Measurements from ENCODE around the gene FLRT2.

The FLRT2 gene

DNA sequence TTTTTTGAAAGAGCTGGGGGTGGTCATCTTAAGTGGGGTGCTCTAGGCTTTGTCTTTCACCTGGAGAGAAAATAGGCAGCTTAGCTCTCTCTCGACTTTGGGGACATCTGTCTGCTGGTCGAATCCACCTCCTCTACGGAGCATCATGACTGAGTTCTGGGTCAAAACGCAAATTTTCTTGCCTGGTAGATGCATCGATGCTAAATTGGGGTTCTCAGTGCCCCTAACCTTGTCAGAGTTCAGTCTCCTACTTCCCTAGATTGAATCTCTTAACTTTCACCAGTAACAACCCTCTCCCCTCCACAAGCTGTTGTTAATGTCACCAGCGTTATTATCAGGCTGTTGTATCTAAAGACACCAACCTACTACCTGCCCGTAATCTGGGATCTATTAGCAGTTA, 682 bp downstream of the FLRT2 start:
- no peak for DNase-seq (ENCODE audit: low read depth)

DNA sequence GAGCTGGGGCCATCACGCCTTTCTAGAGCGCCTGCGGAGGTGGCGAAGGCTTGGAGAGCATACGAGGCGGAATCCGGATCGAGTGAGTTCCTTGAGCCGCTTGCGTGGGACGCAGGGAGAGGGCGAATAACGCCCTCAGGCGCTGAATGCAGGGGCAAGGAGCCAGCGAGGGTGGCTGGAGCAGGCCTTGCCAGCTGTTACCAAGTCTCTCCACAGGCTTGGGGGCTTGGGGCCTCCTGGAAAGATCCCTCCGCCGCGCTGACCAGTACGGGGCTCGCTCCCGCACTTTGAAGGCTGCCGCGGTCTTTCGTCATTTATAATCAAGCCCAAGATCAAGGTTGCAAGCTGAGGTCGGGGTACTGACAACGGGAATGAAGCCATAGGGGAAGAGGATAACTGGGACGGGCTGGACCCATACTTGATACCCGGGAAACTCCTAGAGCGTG, 1.2 kb downstream of the FLRT2 start:
- DNase-seq (ENCODE audit: low read depth), result peak; percentile 53

DNA sequence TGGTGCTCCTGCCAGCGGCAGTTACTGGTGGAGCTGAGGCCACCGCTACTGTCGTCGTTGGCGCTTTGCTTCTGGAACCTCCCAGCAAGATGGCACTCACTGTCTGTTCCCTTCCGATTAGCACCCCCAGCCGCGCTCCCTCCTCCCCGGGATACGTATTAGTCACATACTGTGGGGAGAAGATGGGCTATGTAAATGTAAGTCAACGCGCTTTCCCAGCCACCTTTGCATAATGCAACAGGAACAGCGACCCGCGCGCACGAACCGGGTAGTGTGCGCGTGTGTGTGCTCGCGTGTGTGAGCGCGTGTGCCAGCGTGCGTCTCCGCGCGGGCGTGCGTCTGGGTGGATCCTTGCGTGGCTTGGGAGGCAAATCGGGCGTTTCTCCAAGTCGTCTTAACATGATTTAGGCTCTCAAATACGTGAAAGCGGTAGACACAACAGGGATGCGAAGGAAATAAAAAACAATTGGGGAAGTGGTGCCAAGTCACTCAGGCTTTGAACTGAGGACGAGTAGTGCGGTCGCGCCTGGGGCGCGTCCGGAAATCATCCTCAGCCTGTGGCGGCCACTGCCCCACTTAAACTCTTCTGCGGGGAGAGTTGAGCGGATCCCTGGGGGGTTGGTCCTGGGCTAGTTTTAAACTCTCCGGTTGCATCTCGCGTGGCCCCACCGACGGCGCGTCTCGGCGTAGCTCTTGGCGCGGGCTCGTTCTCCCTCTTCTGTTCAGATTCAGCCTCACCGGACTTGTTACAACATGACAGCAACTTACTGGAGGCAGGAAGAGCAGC, 1.8 kb downstream of the FLRT2 start:
- DNase-seq (ENCODE audit: low read depth), result peak; percentile 75

DNA sequence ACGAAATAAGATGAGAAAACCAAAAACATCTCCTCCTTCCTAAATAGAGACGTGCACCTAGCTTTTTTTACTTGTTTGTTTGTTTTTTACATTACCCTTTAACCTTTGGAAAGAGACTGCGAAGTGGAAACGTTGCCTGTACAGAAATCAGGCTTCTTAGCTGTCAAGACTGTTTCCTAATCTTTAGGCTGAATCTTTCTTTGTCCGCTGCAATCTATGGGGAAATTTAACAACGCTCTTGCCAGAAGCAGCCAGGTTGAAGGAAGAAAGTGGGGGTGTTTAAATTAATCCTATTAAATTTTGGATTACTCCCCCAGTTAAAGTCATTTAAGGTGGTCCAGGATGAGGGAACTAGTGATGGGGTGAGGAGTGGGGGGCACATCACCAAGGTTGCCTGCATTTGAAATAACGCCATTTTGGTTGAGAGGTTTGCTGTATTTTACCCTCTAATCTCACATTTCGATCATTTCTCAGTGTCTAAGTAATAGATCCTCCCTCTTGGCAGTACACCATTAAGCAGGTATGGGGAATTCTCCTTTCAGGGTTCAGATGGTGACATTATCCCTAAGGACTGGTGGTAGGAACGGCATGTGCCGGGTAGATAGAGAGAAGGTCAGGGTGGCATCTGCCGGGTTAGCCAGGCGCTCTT, 2.6 kb downstream of the FLRT2 start:
- DNase-seq (ENCODE audit: low read depth), result no peak

DNA sequence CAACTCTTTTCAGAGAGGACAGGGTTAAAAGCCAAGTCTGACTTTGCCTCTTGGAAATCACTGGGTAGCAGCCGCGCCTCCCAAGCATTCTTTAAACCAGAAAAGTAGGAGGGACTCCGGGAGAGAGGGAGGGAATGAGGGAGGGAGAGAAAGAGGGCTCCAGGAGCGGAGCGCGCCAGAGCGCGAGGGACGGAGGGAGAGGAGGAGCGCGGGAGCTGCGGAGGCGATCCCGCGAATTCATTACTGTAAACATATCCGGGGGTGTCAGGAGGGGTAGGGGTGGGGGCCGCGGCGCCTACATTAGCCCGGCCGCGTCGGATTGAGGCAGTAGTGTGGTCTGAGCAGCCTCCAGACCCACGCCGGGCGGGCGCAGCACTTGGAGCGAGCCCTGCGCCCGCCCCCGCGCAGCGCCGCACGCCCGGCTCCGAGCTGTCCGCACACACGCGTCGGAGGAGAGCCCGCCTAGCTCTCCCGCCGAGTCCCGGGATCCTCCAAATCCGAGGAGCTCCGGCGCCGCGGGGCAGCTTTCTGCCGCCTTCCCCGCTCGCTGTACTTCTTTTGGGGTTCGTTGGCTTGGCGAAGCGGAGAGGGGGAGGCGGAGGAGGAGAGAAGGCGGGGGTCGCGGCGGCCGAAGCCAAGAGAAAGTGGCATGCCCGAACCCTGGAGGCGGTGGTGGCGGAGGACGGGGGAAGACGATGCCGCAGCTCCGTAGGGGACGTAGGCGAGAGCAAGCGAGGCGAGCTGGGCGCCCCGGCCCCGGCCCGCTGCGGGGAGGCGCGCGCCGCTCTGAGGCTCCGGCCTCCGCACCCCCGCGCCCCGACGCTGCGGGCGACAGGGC, 3.3 kb downstream of the FLRT2 start:
- peak; percentile 74 for DNase-seq (ENCODE audit: low read depth)

DNA sequence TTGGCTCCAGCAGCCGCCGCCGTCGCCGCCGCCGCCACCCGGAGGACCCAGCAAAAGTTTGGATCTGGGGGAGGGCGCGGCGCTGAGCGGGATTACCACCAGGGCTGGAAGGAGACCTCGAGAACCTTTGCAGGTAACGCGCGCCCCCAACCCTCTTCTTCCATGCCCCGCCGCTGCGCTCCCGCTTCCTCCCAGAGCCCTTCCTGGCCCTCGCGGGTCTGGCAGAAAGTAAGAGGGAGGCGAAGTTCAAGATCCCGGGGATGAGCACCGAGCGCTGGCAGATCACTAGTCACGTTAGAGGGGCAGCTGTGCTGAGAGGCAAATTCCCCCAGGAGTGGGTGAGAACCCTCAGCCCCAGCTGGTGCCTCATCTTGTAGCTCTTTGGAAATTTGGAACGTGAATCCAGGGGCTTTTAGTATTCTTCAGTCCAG, 3.9 kb downstream of the FLRT2 start:
- peak; percentile 14 for DNase-seq (ENCODE audit: low read depth)

DNA sequence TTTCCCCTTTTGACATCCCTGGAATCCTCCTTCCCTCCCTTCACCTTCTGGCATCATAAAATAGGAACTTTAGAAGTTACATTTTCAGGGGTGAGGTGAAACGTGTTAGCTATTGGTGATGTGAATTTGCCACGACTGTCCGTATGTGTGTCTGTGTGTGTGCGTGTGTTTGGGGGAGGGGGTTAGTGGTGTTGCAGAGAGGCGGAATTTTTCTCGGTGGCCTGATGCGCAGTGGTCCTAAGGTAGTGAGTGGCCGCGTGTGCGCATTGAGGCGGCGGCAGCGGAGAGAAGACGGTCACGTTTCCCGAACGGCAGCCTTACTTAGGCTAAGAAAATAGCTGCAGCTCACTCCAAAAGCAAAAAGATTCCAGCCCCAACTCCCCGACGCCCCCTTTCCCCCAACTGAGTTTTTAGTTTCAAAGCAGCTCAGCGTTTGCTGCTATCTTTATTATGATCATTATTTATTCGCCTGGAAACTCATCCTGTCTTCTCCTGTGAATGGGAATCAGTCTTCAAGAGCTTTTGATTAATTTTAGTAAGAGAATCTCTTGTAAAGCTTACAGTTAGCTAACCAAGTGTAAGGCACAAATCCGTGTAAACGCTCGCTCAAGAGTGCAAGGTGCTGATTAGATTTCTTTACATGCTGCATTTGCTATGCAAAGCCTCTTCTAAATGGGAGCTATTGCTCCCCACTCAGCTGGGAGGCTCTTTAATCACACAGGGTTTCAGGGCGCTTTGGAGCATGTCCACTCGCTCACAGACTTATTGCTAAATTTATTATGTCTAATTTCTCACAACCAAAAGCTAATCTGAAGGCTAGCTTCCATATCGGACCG, 4.7 kb downstream of the FLRT2 start:
- peak; percentile 17 for DNase-seq (ENCODE audit: low read depth)

DNA sequence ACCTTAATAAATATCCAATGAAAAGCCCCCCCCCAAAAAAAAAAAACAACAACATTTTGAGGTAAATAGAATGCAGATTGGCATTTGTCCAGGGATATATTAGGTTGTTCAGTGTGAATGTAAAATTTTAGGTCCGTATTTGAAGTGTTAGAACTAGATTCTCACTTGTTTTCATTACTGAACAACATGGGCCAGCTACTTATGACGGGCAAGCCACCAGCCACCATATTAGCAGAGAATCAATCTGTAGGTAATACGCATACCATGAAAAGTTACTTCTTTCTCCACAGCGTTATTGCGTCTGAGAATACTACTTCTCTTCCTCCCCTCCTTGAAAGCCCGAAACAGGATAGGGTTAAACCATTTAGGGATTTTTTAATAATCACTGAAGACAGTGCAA, 5.4 kb downstream of the FLRT2 start:
- DNase-seq (ENCODE audit: low read depth), result peak; percentile 5

DNA sequence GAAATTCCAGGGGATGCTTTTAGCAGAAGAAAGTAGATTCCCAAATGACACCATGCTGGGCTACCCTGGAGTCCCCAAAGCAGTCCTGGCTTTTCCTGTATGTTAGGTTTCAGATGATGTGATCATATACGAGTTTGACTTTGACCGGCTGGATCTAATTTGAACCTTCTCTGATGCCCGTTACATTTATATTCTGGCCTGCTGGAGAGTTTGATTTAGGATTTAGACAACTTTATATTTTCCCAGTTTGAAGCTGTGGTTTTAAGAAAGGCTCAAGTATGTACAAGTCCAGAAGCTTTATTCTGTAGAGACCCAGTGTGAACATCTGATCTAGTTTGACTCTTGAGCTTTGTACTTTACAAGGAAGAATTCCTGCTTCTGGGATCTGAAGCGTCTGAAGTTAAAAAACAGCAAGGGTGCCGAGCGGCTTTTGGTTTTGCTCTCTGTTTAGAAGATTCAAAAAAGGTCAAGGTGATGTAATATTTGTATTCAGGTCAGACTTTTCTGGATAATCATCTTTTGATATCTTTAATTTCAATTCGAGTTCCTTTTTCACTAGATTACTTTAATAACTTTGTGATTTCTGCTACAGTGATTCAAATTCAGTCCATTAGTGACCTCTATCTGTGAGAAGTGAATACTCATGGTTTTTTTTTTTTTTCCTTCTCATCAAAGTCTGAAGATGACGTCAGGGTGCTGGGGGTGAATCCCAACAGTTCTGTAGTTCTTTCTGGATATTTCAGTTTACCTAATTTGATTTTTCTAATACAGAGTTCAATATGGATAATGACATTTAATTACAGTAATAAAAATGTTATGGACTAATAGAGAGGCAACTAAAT, 6.3 kb downstream of the FLRT2 start:
- peak; percentile 30 for DNase-seq (ENCODE audit: low read depth)

DNA sequence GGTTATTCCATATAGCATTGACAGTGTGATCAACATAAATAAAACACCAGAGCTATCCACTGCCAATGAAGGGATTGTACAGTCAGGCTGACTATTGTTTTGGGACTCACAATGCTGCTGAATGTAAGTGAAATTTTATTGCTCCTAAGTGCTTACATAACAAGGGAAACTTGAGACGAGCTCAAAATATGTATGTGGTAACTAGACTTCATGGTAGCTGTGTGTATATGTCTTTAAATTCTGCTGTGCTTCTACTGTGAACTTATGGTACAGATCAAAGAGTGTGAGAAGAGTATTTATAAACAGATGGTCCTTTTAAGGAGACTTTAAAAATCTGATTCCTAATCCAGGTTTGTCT, 6.9 kb downstream of the FLRT2 start:
- no peak for DNase-seq (ENCODE audit: low read depth)

DNA sequence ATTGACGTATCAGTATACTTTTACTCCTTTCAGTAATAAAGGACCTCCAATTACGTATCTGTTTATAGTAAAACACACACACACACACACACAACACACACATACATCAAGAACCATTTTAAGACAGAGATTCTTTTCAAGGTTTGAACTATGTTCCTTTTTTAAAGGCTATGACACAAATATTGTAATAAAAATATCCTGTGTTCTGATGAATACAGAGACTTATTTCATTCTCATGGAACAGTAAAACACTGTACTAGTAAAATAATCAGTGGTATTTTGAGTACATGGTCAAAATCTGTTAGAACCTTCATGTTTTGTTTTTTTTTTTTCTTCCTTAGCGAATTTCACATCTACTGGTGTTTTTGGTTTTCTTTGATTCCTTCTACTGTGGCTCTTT, 7.6 kb downstream of the FLRT2 start:
- no peak for DNase-seq (ENCODE audit: low read depth)

DNA sequence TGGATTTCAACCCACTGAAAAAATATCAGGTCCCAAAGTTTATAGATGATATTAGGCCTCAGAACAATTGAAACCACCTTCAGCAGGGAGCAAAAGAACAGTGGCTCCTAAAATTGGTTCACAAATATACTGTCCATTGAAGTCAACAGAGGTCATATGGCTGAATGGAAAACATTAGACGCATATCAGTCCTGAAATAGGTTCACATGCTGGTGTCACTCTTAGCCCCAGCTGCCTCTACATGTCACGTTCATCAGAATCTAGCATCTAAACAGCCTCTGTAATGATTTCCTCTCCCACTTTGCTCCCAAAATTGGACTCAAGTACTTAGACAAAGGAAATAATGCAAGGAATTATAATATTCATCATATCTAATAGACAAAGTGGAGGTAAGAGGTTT, 8.7 kb downstream of the FLRT2 start:
- DNase-seq (ENCODE audit: low read depth), result no peak

DNA sequence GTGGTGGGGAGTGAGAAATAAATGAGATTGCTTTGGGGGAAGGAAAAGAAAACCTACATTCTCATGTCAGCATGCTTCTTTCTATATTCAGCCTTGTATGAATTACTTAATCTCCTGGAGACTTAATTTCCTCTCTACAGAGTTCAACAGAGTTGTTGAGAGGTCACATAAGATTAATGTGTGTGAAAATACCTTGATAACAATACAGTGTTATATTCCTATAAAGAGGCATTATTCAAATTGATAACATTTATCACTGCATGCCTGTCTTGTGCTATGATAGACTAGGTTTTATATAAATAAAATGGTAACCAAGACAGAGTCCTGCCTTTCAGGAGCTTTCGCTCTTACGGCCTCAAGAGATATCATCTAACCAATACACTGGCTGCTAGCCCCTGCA, 9.6 kb downstream of the FLRT2 start:
- no peak for DNase-seq (ENCODE audit: low read depth)

DNA sequence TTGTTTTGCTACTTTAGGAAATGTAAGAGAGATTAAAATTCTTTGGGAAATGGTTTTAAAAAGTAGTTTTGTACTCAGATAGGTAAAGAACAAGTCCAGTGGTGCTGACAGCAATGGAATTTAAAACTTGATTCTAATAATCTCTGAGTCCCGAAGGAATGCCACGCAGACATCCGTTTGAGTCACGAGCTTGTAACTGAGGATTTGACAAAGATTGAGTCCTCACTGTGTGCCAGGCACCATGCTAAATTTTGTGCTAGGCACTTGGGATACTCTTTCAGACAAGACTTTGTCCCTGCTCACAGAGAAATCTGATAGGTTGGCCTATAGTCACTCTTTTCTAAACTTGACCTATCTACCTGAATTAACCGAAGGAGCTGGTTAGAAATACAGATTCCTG, 12.7 kb downstream of the FLRT2 start:
- no peak for DNase-seq (ENCODE audit: low read depth)

DNA sequence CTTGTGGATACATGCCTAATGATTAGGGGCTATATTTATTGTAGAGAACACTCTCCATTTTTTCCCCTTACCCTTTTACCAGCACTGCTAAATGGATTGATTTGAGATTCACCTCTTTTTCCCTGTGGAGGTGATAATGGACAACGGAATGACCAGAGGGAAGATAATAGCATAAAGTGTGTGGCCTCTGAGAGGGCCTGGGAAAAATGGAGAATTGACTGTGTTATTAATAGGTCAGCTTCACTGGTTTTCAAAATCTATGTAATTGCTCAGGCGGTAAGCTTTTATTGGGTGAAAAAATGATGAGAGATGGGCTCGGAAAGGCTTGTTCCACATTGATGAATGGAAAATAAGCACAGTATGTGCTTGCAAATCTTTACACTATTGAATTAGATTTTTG, 15.8 kb downstream of the FLRT2 start:
- DNase-seq (ENCODE audit: low read depth), result no peak

DNA sequence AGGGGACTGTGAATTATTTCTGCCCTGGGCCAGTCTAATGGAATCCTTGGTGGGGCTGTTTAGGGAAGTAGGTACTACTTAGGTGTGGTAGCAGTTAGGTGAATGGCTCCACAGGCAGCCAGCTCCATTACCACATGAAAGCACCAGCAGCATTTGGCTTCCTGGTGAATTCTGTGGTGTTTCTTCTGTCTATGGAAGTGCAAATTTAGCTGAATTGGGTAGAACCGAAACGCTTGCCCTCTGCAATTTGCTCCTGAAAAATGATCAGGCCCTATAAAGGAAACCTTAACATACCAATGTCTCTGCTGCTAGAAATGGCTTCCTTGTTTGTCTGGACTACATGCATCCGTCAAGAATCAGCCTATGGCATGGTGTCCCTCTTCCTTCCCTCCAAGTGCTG, 16.4 kb downstream of the FLRT2 start:
- no peak for DNase-seq (ENCODE audit: low read depth)

DNA sequence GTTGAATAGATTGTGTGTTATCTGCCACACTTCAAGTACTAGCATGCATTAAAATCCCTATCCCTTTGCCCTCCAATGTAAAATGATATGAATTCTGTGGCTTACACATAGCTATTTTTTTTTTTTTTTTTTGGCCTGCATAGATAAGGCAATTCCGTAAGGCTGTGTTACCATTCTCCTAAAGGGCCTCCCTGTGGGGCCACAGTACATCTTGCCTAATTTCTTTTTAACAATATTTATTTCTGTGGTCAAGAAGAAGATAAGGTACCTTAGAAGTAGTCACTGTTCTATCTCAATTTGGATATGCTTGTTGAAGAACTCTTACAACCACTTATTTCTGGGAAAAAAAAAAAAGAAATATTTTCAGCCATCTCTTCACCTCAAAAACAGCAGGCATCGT, 19.8 kb downstream of the FLRT2 start:
- no peak for DNase-seq (ENCODE audit: low read depth)

DNA sequence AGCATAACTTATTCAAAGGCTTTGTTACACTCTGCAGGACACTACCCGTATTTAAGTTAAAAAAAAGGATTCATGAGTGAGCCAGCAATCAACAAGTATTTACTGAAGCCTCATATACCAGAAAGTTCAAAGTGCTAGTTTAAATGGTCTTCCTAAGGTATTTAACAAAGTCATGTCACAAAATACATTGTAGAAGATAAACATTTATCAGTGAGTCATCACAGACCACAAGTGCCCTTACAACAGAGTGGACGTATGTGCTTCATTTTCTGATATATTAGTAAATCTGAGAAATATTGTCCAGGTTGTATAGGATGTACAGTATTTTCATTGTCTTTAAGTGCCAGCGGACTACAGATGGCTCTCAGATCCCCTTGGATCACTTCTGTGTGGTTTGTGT, 24.2 kb downstream of the FLRT2 start:
- no peak for DNase-seq (ENCODE audit: low read depth)

DNA sequence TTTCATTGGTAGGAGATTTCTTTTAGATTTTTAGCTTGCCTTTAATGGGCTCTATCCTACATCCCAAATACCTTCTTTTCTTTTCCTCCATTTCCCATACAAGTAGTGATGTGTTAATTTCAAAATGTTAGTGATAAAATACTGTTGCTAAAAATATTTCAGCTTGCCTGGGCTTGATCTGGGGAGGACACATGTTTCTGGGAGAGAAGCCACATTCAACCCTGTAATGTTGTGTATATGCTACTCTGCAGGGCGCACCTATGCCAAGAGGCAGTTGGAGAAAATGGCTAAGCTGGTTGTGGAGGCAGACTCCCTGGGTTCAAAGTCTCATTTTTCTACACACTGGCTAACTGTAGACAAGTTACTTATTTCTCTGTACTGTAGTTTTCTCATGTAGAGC, 26.3 kb downstream of the FLRT2 start:
- DNase-seq (ENCODE audit: low read depth), result no peak

DNA sequence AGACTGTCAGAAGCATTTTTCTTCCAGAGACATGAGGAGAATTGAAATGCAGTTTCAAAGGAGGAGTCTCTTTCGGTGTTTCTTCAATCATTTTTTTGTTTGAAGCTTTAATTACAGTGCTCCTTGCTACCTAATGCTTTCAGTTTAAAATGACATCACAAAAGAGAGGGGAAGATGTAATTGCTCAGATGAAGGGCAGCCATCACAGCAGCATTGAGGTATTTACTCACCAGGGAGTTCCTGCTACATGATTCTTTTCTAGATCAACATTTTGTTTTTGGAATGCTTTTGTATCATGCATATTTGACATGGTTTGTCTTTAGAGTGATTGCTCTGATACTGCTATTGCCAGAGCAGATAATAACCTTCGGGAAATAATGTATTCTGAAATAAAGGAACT, 28.6 kb downstream of the FLRT2 start:
- no peak for DNase-seq (ENCODE audit: low read depth)

DNA sequence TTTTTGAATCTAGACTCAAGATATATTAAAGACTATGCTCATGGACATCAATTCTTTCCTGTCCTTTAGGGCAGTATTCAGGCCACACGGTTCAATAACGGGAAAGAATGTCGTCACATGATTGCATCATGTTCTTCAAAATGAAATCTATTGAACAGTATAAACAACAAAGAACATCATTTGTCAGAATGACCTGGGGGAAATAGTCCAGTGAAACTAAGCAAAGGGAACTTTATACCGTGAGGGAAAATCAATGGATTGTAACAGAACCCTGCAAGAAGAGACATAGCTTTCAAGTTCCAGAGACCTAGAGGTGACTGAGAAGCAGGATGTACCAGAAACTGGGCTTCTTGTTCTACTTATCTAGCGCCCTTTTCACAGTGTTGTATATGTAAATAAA, 32.7 kb downstream of the FLRT2 start:
- no peak for DNase-seq (ENCODE audit: low read depth)

Measured in HS-27A (cell line).